ENCODE data around the gene S100A13.

GRCh38 chr1:153578936-153579335 is 48.4 kb downstream of the S100A13 start:
- TF ChIP-seq CTCF (IDR thresholded peaks at IDR 0.05; ENCODE audit: borderline replicate concordance, extremely low read depth, low read length, poor library complexity, severe bottlenecking) (no peak), EZH2 (IDR thresholded peaks at IDR 0.05; ENCODE audit: borderline replicate concordance, low read depth, low read length, severe bottlenecking) (no peak)
